Thymus (tissue), 14 donors: Measurements from ENCODE around the gene DCPS. TPM values are rescaled to one million over a fixed set of nuclear protein-coding genes. Genes with fewer than 3 reads are reported as not detected.
"Not testable (repeated sequence)": the region's sequence is repeated elsewhere in the genome, so short reads cannot be mapped to it uniquely, and the experiment has no call there.

ENCODE experiments used
- DNase-seq, 9 donors: peaks; one replicate each; pipeline ENCODE4 v3.0.0-alpha.2; 2013; ENCODE audit warnings: low spot score in 9 of 9, low read depth in 6 of 9, missing footprints in 1 of 9
- H3K27ac ChIP-seq, 2 donors: one replicate each; pipeline ENCODE4 v1.5.1; 2013; ENCODE audit warnings: control low read depth in 1 of 2, low read depth in 1 of 2, low read length in 1 of 2, mild to moderate bottlenecking in 1 of 2, moderate library complexity in 1 of 2
- H3K27me3 ChIP-seq, 2 donors: one replicate each; pipeline ENCODE4 v1.5.1; 2013; ENCODE audit warnings: low read length in 1 of 2; ENCODE audit not compliant: control insufficient read depth in 2 of 2, insufficient read depth in 1 of 2
- H3K36me3 ChIP-seq, 2 donors: one replicate each; pipeline ENCODE4 v1.5.1; 2013; ENCODE audit warnings: low read length in 1 of 2, mild to moderate bottlenecking in 1 of 2, moderate library complexity in 1 of 2; ENCODE audit not compliant: control insufficient read depth in 2 of 2, insufficient read depth in 2 of 2
- H3K4me1 ChIP-seq, 2 donors: one replicate each; pipeline ENCODE4 v1.5.1; 2013; ENCODE audit warnings: low read length in 2 of 2; ENCODE audit not compliant: control insufficient read depth in 2 of 2, insufficient read depth in 2 of 2
- H3K4me3 ChIP-seq, 2 donors: one replicate each; pipeline ENCODE4 v1.5.1; 2013; ENCODE audit warnings: low read length in 2 of 2, control low read depth in 1 of 2, mild to moderate bottlenecking in 1 of 2
- H3K9me3 ChIP-seq, 2 donors: one replicate each; pipeline ENCODE4 v1.5.1; 2013; ENCODE audit warnings: low read length in 1 of 2, mild to moderate bottlenecking in 1 of 2; ENCODE audit not compliant: control insufficient read depth in 2 of 2, insufficient read depth in 1 of 2
- WGBS: extraction: QIAGEN DNeasy Blood & Tissue Kit; methylation state at CpG from one replicate; pipeline ENCODE4 v1.1.7; 2013; 5-methylcytosine and 5-hydroxymethylcytosine counted together
- long read RNA-seq, 10 donors: transcript quantifications; one replicate each; lab custom pipeline, GENCODE V29; 2026
- polyA plus RNA-seq: library from polyadenylated mRNA; stranded (reverse); fragments of 200-250 nt; gene quantifications from one replicate; pipeline ENCODE4 v1.2.3, GENCODE V29; 2013
- total RNA-seq: library from RNA; stranded (reverse); fragments of 120-200 nt; gene quantifications from one replicate; pipeline ENCODE4 v1.2.4, GENCODE V29; 2013
- donor health status: healthy.

Gene DCPS, protein sequence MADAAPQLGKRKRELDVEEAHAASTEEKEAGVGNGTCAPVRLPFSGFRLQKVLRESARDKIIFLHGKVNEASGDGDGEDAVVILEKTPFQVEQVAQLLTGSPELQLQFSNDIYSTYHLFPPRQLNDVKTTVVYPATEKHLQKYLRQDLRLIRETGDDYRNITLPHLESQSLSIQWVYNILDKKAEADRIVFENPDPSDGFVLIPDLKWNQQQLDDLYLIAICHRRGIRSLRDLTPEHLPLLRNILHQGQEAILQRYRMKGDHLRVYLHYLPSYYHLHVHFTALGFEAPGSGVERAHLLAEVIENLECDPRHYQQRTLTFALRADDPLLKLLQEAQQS
- total RNA-seq = 17.2 TPM
- 17.2 TPM for polyA plus RNA-seq
- long read RNA-seq, donor 1, partial matches to known transcripts = 0 of 2 reads
- long read RNA-seq, donor 1, other reads (novel, unspliced or antisense) = 0 of 2 reads
- long read RNA-seq, donor 2 = 0 reads
- long read RNA-seq, donor 3, transcript DCPS-201 (6 exons, 1,479 nt) = major isoform, 20 of 20 reads
- long read RNA-seq, donor 3, partial matches to known transcripts = 0 of 20 reads
- long read RNA-seq, donor 3, other reads (novel, unspliced or antisense) = 0 of 20 reads
- long read RNA-seq, donor 4, transcript DCPS-201 (6 exons, 1,479 nt) = major isoform, 7 of 7 reads
- long read RNA-seq, donor 4, partial matches to known transcripts = 0 of 7 reads
- long read RNA-seq, donor 4, other reads (novel, unspliced or antisense) = 0 of 7 reads
- long read RNA-seq, donor 5, transcript DCPS-201 (6 exons, 1,479 nt) = major isoform, 16 of 16 reads
- long read RNA-seq, donor 5, partial matches to known transcripts = 0 of 16 reads
- long read RNA-seq, donor 5, other reads (novel, unspliced or antisense) = 0 of 16 reads
- long read RNA-seq, donor 6, partial matches to known transcripts = 0 of 3 reads
- long read RNA-seq, donor 6, other reads (novel, unspliced or antisense) = 0 of 3 reads
- long read RNA-seq, donor 7, transcript DCPS-201 (6 exons, 1,479 nt) = major isoform, 10 of 19 reads
- long read RNA-seq, donor 7, partial matches to known transcripts = 9 of 19 reads
- long read RNA-seq, donor 7, other reads (novel, unspliced or antisense) = 0 of 19 reads
- long read RNA-seq, donor 8, partial matches to known transcripts = 0 of 4 reads
- long read RNA-seq, donor 8, other reads (novel, unspliced or antisense) = 0 of 4 reads
- long read RNA-seq, donor 9, transcript DCPS-201 (6 exons, 1,479 nt) = major isoform, 10 of 10 reads
- long read RNA-seq, donor 9, partial matches to known transcripts = 0 of 10 reads
- long read RNA-seq, donor 9, other reads (novel, unspliced or antisense) = 0 of 10 reads
- long read RNA-seq, donor 10, transcript DCPS-201 (6 exons, 1,479 nt) = major isoform, 5 of 5 reads
- long read RNA-seq, donor 10, partial matches to known transcripts = 0 of 5 reads
- long read RNA-seq, donor 10, other reads (novel, unspliced or antisense) = 0 of 5 reads

DNA sequence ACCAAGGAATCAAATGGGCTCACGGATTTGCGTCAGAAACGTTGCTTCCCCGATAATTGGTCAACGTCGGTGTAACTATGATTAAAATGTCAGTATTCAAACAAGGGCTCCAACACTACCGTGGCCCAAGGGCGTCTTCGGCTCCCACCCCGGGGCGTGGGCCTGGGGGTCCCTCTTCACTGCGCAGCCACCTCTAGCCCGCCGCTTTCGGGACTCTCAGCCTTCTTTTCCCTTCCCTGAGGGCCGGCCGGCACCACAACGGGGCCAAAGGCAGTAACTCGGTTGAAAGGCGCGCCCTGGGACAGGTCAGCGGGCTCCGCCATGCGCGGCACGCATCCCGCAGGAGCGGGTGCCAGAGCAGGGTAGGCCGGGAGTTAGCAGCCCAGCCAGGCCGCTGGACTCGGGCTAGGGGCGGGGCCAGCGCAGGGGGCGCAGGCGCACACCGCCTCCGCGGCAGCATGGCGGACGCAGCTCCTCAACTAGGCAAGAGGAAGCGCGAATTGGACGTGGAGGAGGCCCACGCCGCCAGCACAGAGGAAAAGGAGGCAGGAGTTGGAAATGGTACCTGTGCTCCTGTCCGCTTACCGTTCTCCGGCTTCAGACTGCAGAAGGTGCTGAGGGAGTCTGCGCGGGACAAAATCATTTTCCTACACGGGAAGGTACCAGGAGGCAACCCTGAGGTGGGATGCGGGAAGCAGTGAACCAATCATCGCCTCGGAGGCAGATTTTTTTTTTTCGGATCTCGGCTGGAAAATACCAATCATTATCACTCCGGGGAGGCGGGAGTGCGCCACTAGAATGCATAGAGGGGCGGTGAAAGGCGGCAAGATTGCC is at the start of gene DCPS:
Gene DCPS, plus strand, starts transcription at position 438 of the 834 bp plus-strand sequence. Its CDS starts 21 bp downstream, at position 459.
- H3K9me3 ChIP-seq = no peaks in the 10 kb centered on the region
- WGBS = 2% methylated on average over 61 of the region's 61 CpGs
- H3K4me1 ChIP-seq = peaks cover 7 to 18% of the 10 kb centered on the region in 2 donors
- H3K27ac ChIP-seq = peak within 1 kb of the TSS; percentile 90 to 97
- H3K4me3 ChIP-seq = peak within 1 kb of the TSS; percentile 93 to 94
- no peaks in the 10 kb centered on the region for H3K27me3 ChIP-seq
- H3K36me3 ChIP-seq = peaks cover 6 to 11% of the 10 kb centered on the region in 2 donors
- DNase-seq = peak in 8 of 9 donors; percentile 65 to 90 (median 78)

DNA sequence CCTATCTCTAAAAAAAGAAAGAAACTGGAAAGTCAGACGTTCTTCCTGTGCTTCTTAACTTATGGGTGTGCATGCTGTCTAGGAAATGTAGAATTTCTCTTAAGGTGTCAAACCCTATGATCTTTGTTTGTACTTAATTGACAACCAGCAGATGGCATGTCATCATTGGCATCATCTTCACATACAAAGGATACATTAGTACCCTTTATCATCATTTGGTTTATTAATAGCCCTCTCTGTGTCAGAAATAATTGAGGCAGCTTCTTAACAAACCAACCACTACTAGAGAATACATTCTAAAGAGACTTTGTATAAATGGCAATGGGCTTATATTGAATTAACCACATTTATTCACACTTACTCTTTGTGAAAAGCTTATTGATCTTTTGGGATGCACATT is 49.0 kb upstream of the DCPS start:
- no peak for DNase-seq
- no peaks in the 10 kb centered on the region for H3K27me3 ChIP-seq
- no peaks in the 10 kb centered on the region for H3K4me1 ChIP-seq
- no peak overlapping the region for H3K4me3 ChIP-seq
- H3K36me3 ChIP-seq = peaks cover 34 to 43% of the 10 kb centered on the region in 2 donors
- H3K27ac ChIP-seq = no peak overlapping the region
- WGBS = 95% methylated on average over 1 of the region's 1 CpG
- H3K9me3 ChIP-seq = no peaks in the 10 kb centered on the region

DNA sequence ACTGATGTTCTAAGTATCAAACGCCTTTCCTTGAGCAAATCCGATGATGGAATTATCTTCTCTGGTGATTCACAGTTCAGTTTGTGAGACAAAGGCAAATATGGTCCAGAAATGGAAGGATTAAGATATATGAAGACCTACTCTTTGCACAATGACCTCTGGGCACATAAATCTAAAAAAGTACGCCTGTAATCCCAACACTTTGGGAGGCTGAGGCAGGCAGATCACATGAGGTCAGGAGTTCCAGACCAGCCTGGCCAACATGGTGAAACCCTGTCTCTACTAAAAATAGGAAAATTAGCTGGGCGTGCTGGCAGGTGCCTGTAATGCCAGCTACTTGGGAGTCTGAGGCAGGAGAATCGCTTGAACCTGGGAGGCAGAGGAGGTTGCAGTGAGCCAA is 48.4 kb upstream of the DCPS start:
- H3K27ac ChIP-seq, H3K4me3 ChIP-seq, H3K4me1 ChIP-seq, H3K27me3 ChIP-seq, DNase-seq, H3K9me3 ChIP-seq: not testable (repeated sequence)
- peaks cover 34 to 48% of the 10 kb centered on the region in 2 donors for H3K36me3 ChIP-seq
- 97% methylated on average over 5 of the region's 5 CpGs for WGBS

DNA sequence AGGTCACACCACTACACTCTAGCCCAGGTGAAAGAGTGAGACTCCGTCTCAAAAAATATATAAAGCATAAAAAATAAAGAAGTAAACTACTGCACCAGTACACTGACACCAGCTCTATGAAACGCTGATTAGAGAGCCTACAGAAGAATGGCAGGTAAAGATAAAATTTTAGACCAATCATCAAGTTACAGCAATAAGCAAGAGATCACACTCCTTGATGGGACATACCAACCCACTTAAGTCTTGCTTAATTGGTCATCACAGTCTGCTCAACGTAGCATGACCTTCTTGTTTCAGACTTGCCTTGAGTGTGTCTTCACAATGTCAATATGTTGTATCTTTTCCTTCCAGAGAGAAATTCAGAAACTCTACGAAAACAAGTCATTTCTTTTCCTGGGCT is 47.6 kb upstream of the DCPS start:
- H3K36me3 ChIP-seq = peaks cover 35 to 54% of the 10 kb centered on the region in 2 donors
- no peaks in the 10 kb centered on the region for H3K4me1 ChIP-seq

DNA sequence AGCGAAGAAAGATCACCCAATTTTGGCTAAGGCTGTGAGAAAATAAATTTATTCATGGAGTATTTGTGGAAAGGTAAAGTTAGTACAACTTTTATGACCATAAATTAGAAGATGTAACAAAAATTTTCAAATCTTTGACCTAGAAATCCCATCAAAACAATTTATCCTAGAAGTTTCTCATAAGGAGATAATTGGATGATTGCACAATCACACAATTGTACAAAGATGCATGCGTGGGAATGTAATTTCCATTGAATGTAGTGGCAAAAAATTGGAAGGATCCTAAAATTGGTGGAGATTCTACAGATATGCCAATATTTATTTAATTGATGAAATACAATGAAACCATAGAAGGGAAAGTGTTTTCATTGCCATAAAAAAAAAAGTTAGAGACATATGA is 46.7 kb upstream of the DCPS start:
- Histone ChIP-seq H3K4me3 (no peak overlapping the region), H3K36me3 (peaks cover 40 to 60% of the 10 kb centered on the region in 2 donors), H3K9me3 (no peaks in the 10 kb centered on the region), H3K4me1 (no peaks in the 10 kb centered on the region), H3K27me3 (no peaks in the 10 kb centered on the region), H3K27ac (no peak overlapping the region)
- 96% methylated on average over 2 of the region's 2 CpGs for WGBS
- DNase-seq = no peak

More for the DNA sequence above, 47.6 kb upstream of the DCPS start:
- no peaks in the 10 kb centered on the region for H3K9me3 ChIP-seq
- H3K27me3 ChIP-seq = no peaks in the 10 kb centered on the region
- H3K27ac ChIP-seq = no peak overlapping the region
- no peak for DNase-seq
- 97% methylated on average over 4 of the region's 4 CpGs for WGBS
- H3K4me3 ChIP-seq = no peak overlapping the region

DNA sequence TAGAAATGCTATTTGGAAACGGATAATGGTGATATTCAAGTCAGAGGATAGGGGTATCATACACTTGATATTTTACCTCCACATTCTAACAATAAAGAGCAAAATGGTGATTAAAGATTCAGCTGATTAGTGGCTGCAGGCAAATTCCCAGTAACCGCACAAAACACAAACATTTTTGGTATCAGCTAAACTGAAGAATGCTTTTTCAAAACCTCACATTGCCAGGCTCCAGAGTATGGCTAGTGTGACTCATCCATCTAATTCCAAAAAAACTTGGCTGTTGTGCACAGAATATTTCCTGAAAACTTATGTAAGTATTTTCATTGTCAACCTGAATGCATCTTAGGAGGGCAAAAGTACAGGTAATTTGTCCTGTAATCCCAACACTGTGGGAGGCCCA is 46.1 kb upstream of the DCPS start:
- H3K4me1 ChIP-seq = no peaks in the 10 kb centered on the region
- WGBS = 98% methylated on average over 2 of the region's 2 CpGs
- H3K27ac ChIP-seq = no peak overlapping the region
- DNase-seq = no peak
- H3K27me3 ChIP-seq = no peaks in the 10 kb centered on the region
- H3K36me3 ChIP-seq = peaks cover 40 to 67% of the 10 kb centered on the region in 2 donors
- H3K9me3 ChIP-seq = no peaks in the 10 kb centered on the region
- H3K4me3 ChIP-seq = no peak overlapping the region

DNA sequence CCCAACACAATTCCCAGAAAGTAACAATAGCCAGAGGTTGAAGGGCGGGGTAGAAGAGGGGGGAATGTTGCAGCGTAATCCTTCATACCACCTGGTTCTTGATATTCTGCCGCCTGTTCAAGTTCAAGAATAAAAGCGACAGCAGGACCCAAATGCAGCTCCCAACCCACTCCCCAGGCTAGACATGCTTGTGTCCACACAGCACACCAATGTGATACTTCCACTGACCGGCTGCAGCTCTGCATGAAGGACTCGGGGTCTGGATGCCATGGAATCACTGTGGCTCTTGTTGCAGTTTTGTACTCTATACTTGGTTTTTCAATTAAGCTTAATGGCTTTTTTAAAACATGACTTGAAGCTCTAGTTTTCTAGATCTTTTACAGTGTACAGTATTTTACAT is 41.6 kb upstream of the DCPS start:
- Histone ChIP-seq H3K9me3 (no peaks in the 10 kb centered on the region), H3K27me3 (no peaks in the 10 kb centered on the region), H3K4me3 (no peak overlapping the region), H3K4me1 (peaks cover 1 to 2% of the 10 kb centered on the region in 2 donors), H3K36me3 (peaks cover 64 to 80% of the 10 kb centered on the region in 2 donors), H3K27ac (no peak overlapping the region)
- WGBS = 99% methylated on average over 6 of the region's 6 CpGs
- no peak for DNase-seq

DNA sequence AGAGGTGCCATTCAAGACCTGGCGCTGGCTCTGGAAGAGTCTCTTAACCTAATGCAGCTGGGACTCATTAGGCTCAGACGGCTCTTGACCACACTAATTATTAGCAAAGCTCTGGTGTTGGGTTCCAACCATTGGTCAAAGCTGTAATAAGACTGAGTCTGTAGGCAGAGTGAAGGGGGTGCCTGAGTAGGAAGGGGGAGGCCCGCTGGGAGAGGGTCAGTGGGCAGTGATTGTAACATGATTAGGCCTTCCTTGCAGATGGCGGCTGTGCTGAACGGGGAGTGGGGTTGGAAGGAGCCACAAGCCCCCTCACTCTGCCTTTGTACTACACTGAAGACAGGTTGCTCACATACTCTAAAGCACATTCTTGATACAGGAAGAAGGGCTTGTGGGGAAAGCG is 40.4 kb upstream of the DCPS start:
- Histone ChIP-seq H3K27ac (no peak overlapping the region), H3K4me3 (no peak overlapping the region), H3K27me3 (no peaks in the 10 kb centered on the region), H3K9me3 (no peaks in the 10 kb centered on the region), H3K36me3 (peaks cover 59 to 74% of the 10 kb centered on the region in 2 donors), H3K4me1 (peaks cover 10 to 11% of the 10 kb centered on the region in 2 donors)
- 98% methylated on average over 6 of the region's 6 CpGs for WGBS
- DNase-seq = no peak
